Measurements from ENCODE around the gene PARP15.
A peak's percentile ranks its signal among the peaks of the same experiment; 100 is the strongest.

The PARP15 gene

GRCh38 chr3:122548619-122549018 lies 28.8 kb upstream of the PARP15 start:
- Histone ChIP-seq H3K36me3 (ENCODE audit: control insufficient read depth, insufficient read depth, low read length) (no peaks in the 10 kb centered on the region), H3K4me3 (ENCODE audit: low read depth, low read length) (no peak overlapping the region), H3K27me3 (ENCODE audit: control insufficient read depth, insufficient read depth, low read length) (no peaks in the 10 kb centered on the region)

GRCh38 chr3:122553171-122553570 lies 24.3 kb upstream of the PARP15 start:
- Histone ChIP-seq H3K4me3 (ENCODE audit: low read depth, low read length) (no peak overlapping the region), H3K27me3 (ENCODE audit: control insufficient read depth, insufficient read depth, low read length) (no peaks in the 10 kb centered on the region), H3K27ac (no peak overlapping the region), H3K4me1 (peaks cover 3% of the 10 kb centered on the region), H3K9me3 (ENCODE audit: control insufficient read depth, low read length) (no peaks in the 10 kb centered on the region), H2AFZ (no peak overlapping the region), H3K36me3 (ENCODE audit: control insufficient read depth, insufficient read depth, low read length) (no peaks in the 10 kb centered on the region), H3K79me2 (peaks cover 2% of the 10 kb centered on the region), H3K4me2 (ENCODE audit: low read length) (no peak overlapping the region), H3K9ac (no peak overlapping the region)
- TF ChIP-seq CTCF (IDR thresholded peaks at IDR 0.05) = no peak

More at GRCh38 chr3:122548619-122549018, 28.8 kb upstream of the PARP15 start:
- peaks cover 4% of the 10 kb centered on the region for H3K79me2 ChIP-seq
- no peak overlapping the region for H3K4me2 ChIP-seq (ENCODE audit: low read length)
- no peak overlapping the region for H3K9ac ChIP-seq
- no peaks in the 10 kb centered on the region for H3K9me3 ChIP-seq (ENCODE audit: control insufficient read depth, low read length)
- H2AFZ ChIP-seq = no peak overlapping the region
- no peak overlapping the region for H3K27ac ChIP-seq
- no peaks in the 10 kb centered on the region for H3K4me1 ChIP-seq
- no peak for TF ChIP-seq CTCF (IDR thresholded peaks at IDR 0.05)

- no peaks in the 10 kb centered on the region for H3K36me3 ChIP-seq (ENCODE audit: control insufficient read depth, insufficient read depth, low read length)
- H3K9ac ChIP-seq = no peak overlapping the region
- no peaks in the 10 kb centered on the region for H3K27me3 ChIP-seq (ENCODE audit: control insufficient read depth, insufficient read depth, low read length)
- peak overlapping the region; percentile 59 for H3K27ac ChIP-seq
- no peak overlapping the region for H3K4me2 ChIP-seq (ENCODE audit: low read length)
- H2AFZ ChIP-seq = no peak overlapping the region
- H3K4me1 ChIP-seq = peaks cover 3% of the 10 kb centered on the region
- TF ChIP-seq CTCF (IDR thresholded peaks at IDR 0.05) = no peak
- H3K79me2 ChIP-seq = no peaks in the 10 kb centered on the region
- H3K9me3 ChIP-seq (ENCODE audit: control insufficient read depth, low read length) = no peaks in the 10 kb centered on the region
- H3K4me3 ChIP-seq (ENCODE audit: low read depth, low read length) = no peak overlapping the region
These were observed 22.0 kb upstream of the PARP15 start for GRCh38 chr3:122555275-122556071.

GRCh38 chr3:122557356-122557755 lies 20.1 kb upstream of the PARP15 start:
- no peak for TF ChIP-seq CTCF (IDR thresholded peaks at IDR 0.05)
- Histone ChIP-seq H3K36me3 (ENCODE audit: control insufficient read depth, insufficient read depth, low read length) (no peaks in the 10 kb centered on the region), H3K27ac (no peak overlapping the region), H3K4me3 (ENCODE audit: low read depth, low read length) (no peak overlapping the region), H3K27me3 (ENCODE audit: control insufficient read depth, insufficient read depth, low read length) (no peaks in the 10 kb centered on the region), H3K79me2 (peaks cover 2% of the 10 kb centered on the region), H3K9me3 (ENCODE audit: control insufficient read depth, low read length) (no peaks in the 10 kb centered on the region), H2AFZ (no peak overlapping the region), H3K4me2 (ENCODE audit: low read length) (no peak overlapping the region), H3K9ac (no peak overlapping the region), H3K4me1 (peaks cover 3% of the 10 kb centered on the region)

- no peak overlapping the region for H3K27ac ChIP-seq
- TF ChIP-seq CTCF (IDR thresholded peaks at IDR 0.05) = no peak
- H2AFZ ChIP-seq = no peak overlapping the region
- peaks cover 12% of the 10 kb centered on the region for H3K4me1 ChIP-seq
- H3K36me3 ChIP-seq (ENCODE audit: control insufficient read depth, insufficient read depth, low read length) = no peaks in the 10 kb centered on the region
- peaks cover 6% of the 10 kb centered on the region for H3K79me2 ChIP-seq
- no peak overlapping the region for H3K4me2 ChIP-seq (ENCODE audit: low read length)
- no peaks in the 10 kb centered on the region for H3K9me3 ChIP-seq (ENCODE audit: control insufficient read depth, low read length)
- H3K4me3 ChIP-seq (ENCODE audit: low read depth, low read length) = no peak overlapping the region
- H3K27me3 ChIP-seq (ENCODE audit: control insufficient read depth, insufficient read depth, low read length) = no peaks in the 10 kb centered on the region
- no peak overlapping the region for H3K9ac ChIP-seq
These were observed 18.8 kb upstream of the PARP15 start for GRCh38 chr3:122558605-122559004.

All from parathyroid adenoma (tissue), 2 donors.